Colonic mucosa (tissue), 4 donors: ENCODE measurements around the gene SLC7A11. TPM values are rescaled to one million over a fixed set of nuclear protein-coding genes. Genes with fewer than 3 reads are reported as not detected.
A peak's percentile ranks its signal among the peaks of the same experiment; 100 is the strongest.

ENCODE experiments used
- DNase-seq: peaks from one replicate; pipeline ENCODE4 v3.0.0-alpha.2; 2020
- H3K27ac ChIP-seq: fragments of 200-600 bp; one replicate; pipeline ENCODE4 v1.8.0; 2021
- H3K27me3 ChIP-seq: fragments of 200-600 bp; one replicate; pipeline ENCODE4 v1.8.0; 2021
- H3K36me3 ChIP-seq: fragments of 200-600 bp; one replicate; pipeline ENCODE4 v1.8.0; 2021
- H3K4me1 ChIP-seq: fragments of 200-600 bp; one replicate; pipeline ENCODE4 v1.8.0; 2021; ENCODE audit warnings: mild to moderate bottlenecking
- H3K4me3 ChIP-seq: fragments of 200-600 bp; one replicate; pipeline ENCODE4 v1.8.0; 2021
- H3K9ac ChIP-seq, 2 donors: one replicate each; pipeline ENCODE4 v1.7.0; 2013; ENCODE audit warnings: control low read depth in 2 of 2, low read depth in 2 of 2, low read length in 2 of 2
- H3K9me3 ChIP-seq: fragments of 200-600 bp; one replicate; pipeline ENCODE4 v1.8.0; 2021
- CTCF ChIP-seq: fragments of 200-600 bp; IDR thresholded peaks from one replicate; pipeline ENCODE4 v1.8.0; 2022; ENCODE audit warnings: antibody characterized with exemption, mild to moderate bottlenecking
- intact Hi-C: fragments of 100-400 bp; cut with DNase I; formaldehyde crosslinking; loops from one replicate; pipeline ENCODE4 v1.14.1; 2022
- total RNA-seq, 2 donors: library from RNA; stranded (reverse); fragmentation: NEBNext Ultra II Directional in 1 of 2; extraction: Animal tissue kit (Norgen Biotek cat#: 25700) in 1 of 2; gene quantifications; one replicate each; pipeline ENCODE4 v1.2.1, GENCODE V29; 2021
- donor health status: healthy.
- donor health status: DM: no; HTN: no; CAD: no.
- donor health status: DM: no; HTN: no; CAD: no.

SLC7A11 gene
- total RNA-seq: 1 to 10 TPM; 2.9 to 3.8 TPM

GRCh38 chr4:138242076-138242833, at the start of gene SLC7A11:
Gene SLC7A11, minus strand, starts transcription at chr4:138242349. Its CDS starts 280 bp downstream, at chr4:138242069.
- Histone ChIP-seq H3K36me3 (no peaks in the 10 kb centered on the region), H3K4me1 (no peaks in the 10 kb centered on the region), H3K27ac (peak within 1 kb of the TSS; percentile 88), H3K9me3 (no peaks in the 10 kb centered on the region), H3K4me3 (peak within 1 kb of the TSS; percentile 36), H3K27me3 (no peaks in the 10 kb centered on the region), H3K9ac (peak within 1 kb of the TSS in 1 of 2 donors; percentile 53)
- no peak for TF ChIP-seq CTCF
- peak; percentile 77 for DNase-seq
- intact Hi-C loops: no loop called here

GRCh38 chr4:138291431-138291830, 49.3 kb upstream of the SLC7A11 start:
- H3K4me3 ChIP-seq: no peak overlapping the region
- no peaks in the 10 kb centered on the region for H3K4me1 ChIP-seq
- no peak overlapping the region for H3K9ac ChIP-seq
- no peaks in the 10 kb centered on the region for H3K36me3 ChIP-seq
- H3K9me3 ChIP-seq: no peaks in the 10 kb centered on the region
- H3K27me3 ChIP-seq: no peaks in the 10 kb centered on the region
- intact Hi-C loops: no loop called here
- DNase-seq: no peak
- no peak for TF ChIP-seq CTCF
- no peak overlapping the region for H3K27ac ChIP-seq

GRCh38 chr4:138290805-138291204, 48.7 kb upstream of the SLC7A11 start:
- no peak overlapping the region for H3K9ac ChIP-seq
- no peaks in the 10 kb centered on the region for H3K36me3 ChIP-seq
- H3K9me3 ChIP-seq: no peaks in the 10 kb centered on the region
- DNase-seq: no peak
- H3K27me3 ChIP-seq: no peaks in the 10 kb centered on the region
- H3K4me3 ChIP-seq: no peak overlapping the region
- intact Hi-C loops: no loop called here
- H3K4me1 ChIP-seq: no peaks in the 10 kb centered on the region
- no peak for TF ChIP-seq CTCF
- no peak overlapping the region for H3K27ac ChIP-seq

- H3K4me3 ChIP-seq: no peak overlapping the region
- no peak overlapping the region for H3K27ac ChIP-seq
- intact Hi-C loops: no loop called here
- H3K4me1 ChIP-seq: no peaks in the 10 kb centered on the region
- H3K36me3 ChIP-seq: no peaks in the 10 kb centered on the region
- H3K27me3 ChIP-seq: no peaks in the 10 kb centered on the region
- H3K9me3 ChIP-seq: no peaks in the 10 kb centered on the region
- no peak for TF ChIP-seq CTCF
- no peak for DNase-seq
- H3K9ac ChIP-seq: no peak overlapping the region
These were observed 37.1 kb upstream of the SLC7A11 start for GRCh38 chr4:138279286-138279685.

GRCh38 chr4:138277133-138277532, 35.0 kb upstream of the SLC7A11 start:
- no peak for DNase-seq

More at GRCh38 chr4:138277133-138277532, 35.0 kb upstream of the SLC7A11 start:
- H3K27me3 ChIP-seq: no peaks in the 10 kb centered on the region
- no peak overlapping the region for H3K27ac ChIP-seq
- intact Hi-C loops: no loop called here
- TF ChIP-seq CTCF: no peak
- H3K9ac ChIP-seq: no peak overlapping the region
- no peaks in the 10 kb centered on the region for H3K4me1 ChIP-seq
- no peak overlapping the region for H3K4me3 ChIP-seq
- no peaks in the 10 kb centered on the region for H3K9me3 ChIP-seq
- no peaks in the 10 kb centered on the region for H3K36me3 ChIP-seq
